Heart left ventricle (tissue), 13 donors: Measurements from ENCODE around the gene LARP4B.

Source experiments
- CTCF ChIP-seq, 12 donors: fragments of 200-600 bp; sonication (generic) in 4 of 12; IDR thresholded peaks; one replicate each; pipeline versions ENCODE4 v1.5.0 to v1.8.0; 2018 to 2022; ENCODE audit warnings: antibody characterized with exemption in 12 of 12, mild to moderate bottlenecking in 5 of 12
- POLR2A ChIP-seq, 2 donors: fragments of 450-650 bp; IDR thresholded peaks; one replicate each; pipeline ENCODE4 v1.6.1; 2017; ENCODE audit warnings: antibody characterized with exemption in 2 of 2, mild to moderate bottlenecking in 2 of 2, moderate library complexity in 2 of 2
- donor health status: ischemic (EF 13 %, LVEDD 7.1; RV severe dilation, severe dysfunction).
- donor health status: DM: no; HTN: yes; CAD: no.
- donor health status: DM: no; HTN: no; CAD: no.
- donor health status: ischemic (EF 25% LVEDD 6.9; RV normal size, moderate dysfunction).
- donor health status: ischemic (EF 25% LVEDD 5.7; RV mildly dilated, moderate dysfunction).
- donor health status: ischemic (EF 35%, LVEDD 5.7; RV mildly dilated, moderate dysfunction).
- donor health status: nonischemic (EF 11% LVEDD 7.7; RV severe dilation, severe dysfunction).
- donor health status: DM: yes; HTN: yes; CAD: no.
- donor health status: PGD.
- donor health status: ischemic (EF 29% LVEDD 5.4; RV normal size, mild dysfunction).
- donor health status: nonischemic (EF 23%, LVEDD 6.1; RV moderate dilation, normal function).

DNA sequence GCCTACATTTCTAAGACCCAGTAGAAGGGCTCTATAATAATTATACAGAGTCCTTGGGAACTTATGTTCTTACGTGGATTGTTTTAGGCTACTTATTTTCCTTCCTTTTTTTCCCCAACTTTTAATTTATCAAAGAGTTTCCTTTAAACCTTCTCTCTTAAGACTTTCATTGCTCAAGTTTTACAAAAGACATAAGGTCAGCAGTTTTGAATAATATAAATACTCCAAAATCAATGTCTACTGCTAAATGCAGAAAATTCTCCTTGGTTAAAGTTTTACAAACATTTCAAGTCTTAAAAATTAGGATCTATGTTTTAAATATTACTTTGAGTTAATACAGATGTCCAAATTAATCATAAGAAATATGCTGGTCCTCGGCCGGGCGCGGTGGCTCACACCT lies 97.0 kb downstream of the LARP4B start:
- TF ChIP-seq CTCF (IDR thresholded peaks at IDR 0.05) (no peak), POLR2A (IDR thresholded peaks at IDR 0.05) (no peak)
